HG03439 (cell line): ENCODE data around the gene SSRP1.
"Not testable (repeated sequence)": the region's sequence is repeated elsewhere in the genome, so short reads cannot be mapped to it uniquely, and the experiment has no call there.

Source experiments
- ATAC-seq: cut with Tn5 transposase; IDR thresholded peaks from one replicate; pipeline ENCODE4 v1.9.1; 2021; ENCODE audit warnings: mild to moderate bottlenecking, moderate library complexity; ENCODE audit not compliant: unreplicated experiment

The SSRP1 gene

GRCh38 chr11:57339328-57339727, 3.6 kb upstream of the SSRP1 start:
- ATAC-seq, result no peak

- ATAC-seq, result no peak
Observed at GRCh38 chr11:57338142-57338541, 2.5 kb upstream of the SSRP1 start, which contains the start of gene P2RX3. Gene P2RX3 (plus strand): TSS chr11:57338352. CDS start chr11:57338551, 199 bp downstream.

- not testable (repeated sequence) for ATAC-seq
Observed at GRCh38 chr11:57336856-57337255, 1.2 kb upstream of the SSRP1 start.

- no peak for ATAC-seq
Observed at GRCh38 chr11:57336111-57336666, 497 bp upstream of the SSRP1 start.

- ATAC-seq, result no peak
Observed at GRCh38 chr11:57335023-57335342, 709 bp downstream of the SSRP1 start.

GRCh38 chr11:57332694-57333440, 2.8 kb downstream of the SSRP1 start:
- ATAC-seq, result no peak

- ATAC-seq, result no peak
Observed at GRCh38 chr11:57331720-57332119, 4.0 kb downstream of the SSRP1 start.

- ATAC-seq, result no peak
Observed at GRCh38 chr11:57330029-57330428, 5.7 kb downstream of the SSRP1 start.

GRCh38 chr11:57327721-57328120, 8.0 kb downstream of the SSRP1 start:
- no peak for ATAC-seq

GRCh38 chr11:57325735-57326048, 10.0 kb downstream of the SSRP1 start:
- ATAC-seq, result no peak

- peak; percentile 91 for ATAC-seq
Observed at GRCh38 chr11:57324886-57325734, 10.6 kb downstream of the SSRP1 start, which contains the start of gene TNKS1BP1. Gene TNKS1BP1 (minus strand): TSS chr11:57324952. CDS start chr11:57321885, 3,067 bp downstream.

- ATAC-seq, result no peak
Observed at GRCh38 chr11:57324154-57324885, 11.4 kb downstream of the SSRP1 start.

- no peak for ATAC-seq
Observed at GRCh38 chr11:57323855-57324153, 11.9 kb downstream of the SSRP1 start.

- ATAC-seq, result no peak
Observed at GRCh38 chr11:57323167-57323854, 12.4 kb downstream of the SSRP1 start.

GRCh38 chr11:57322256-57323166, 13.2 kb downstream of the SSRP1 start:
- no peak for ATAC-seq

GRCh38 chr11:57321388-57322255, 14.1 kb downstream of the SSRP1 start:
- no peak for ATAC-seq

- no peak for ATAC-seq
Observed at GRCh38 chr11:57320719-57321387, 14.8 kb downstream of the SSRP1 start.

GRCh38 chr11:57320067-57320718, 15.5 kb downstream of the SSRP1 start:
- ATAC-seq, result no peak
